HG03025 (cell line): ENCODE results near the gene USP26.
"Not testable (repeated sequence)": the region's sequence is repeated elsewhere in the genome, so short reads cannot be mapped to it uniquely, and the experiment has no call there.

Experiments
- ATAC-seq: cut with Tn5 transposase; IDR thresholded peaks from one replicate; pipeline ENCODE4 v1.9.1; 2021; ENCODE audit warnings: mild to moderate bottlenecking, moderate library complexity; ENCODE audit not compliant: unreplicated experiment, low FRiP score

USP26 gene

GRCh38 chrX:133044145-133044786, 52.6 kb downstream of the USP26 start:
- not testable (repeated sequence) for ATAC-seq

DNA sequence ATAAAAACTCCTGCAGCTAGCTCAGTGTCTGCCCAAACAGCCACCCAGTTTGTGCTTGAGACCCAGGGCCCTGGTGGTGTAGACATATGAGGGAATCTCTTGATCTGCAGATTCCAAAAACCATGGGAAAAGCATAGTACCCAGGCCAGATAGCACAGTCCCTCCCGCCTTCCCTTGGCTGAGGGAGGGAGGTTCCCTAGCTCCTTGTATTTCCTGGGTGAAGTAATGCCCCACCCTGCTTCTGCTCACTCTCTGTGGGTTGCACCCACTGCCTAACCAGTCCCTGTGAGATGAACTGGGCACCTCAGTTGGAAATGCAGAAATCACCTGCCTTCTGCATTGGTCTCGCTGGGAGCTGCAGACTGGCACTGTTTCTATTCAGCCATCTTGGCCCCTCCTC, 54.6 kb downstream of the USP26 start:
- ATAC-seq = no peak

DNA sequence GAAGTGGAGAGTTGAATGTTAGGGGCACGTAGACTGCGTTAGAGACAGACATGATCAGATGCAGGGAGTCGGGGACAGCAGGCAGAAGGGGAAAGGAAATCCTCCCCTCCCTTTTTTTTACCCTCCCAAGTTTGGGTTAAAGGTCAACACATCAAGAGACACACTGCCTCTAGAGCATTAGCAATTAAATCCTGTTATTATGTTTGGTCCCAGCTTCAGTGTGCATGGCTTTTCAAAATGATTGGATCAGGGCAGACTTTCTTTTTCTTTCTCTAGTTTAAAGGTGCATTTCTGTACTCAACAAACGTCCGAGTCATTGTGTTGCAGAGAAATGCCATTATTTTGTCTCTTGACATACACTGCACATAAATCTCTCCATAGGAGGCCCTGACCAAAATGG, 63.9 kb downstream of the USP26 start:
- ATAC-seq = no peak

DNA sequence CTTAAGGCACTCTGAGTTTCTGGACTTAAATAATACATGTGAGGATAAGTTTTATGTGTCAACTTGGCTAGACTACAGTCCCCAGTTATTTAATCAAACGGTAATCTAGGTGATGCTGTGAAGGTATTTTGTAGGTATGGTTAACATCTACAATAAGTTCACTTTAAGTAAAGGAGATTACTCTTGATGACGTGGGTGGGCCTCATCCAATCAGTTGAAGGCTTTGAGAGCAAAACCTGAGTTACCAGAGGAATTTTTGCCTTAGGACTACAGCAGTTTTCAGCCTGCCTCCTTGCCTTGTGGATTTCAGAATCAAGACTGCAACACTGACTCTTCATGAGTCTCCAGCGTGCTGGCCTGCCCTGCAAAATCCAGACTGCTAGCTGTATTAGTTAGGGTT, 78.7 kb downstream of the USP26 start:
- ATAC-seq = no peak

DNA sequence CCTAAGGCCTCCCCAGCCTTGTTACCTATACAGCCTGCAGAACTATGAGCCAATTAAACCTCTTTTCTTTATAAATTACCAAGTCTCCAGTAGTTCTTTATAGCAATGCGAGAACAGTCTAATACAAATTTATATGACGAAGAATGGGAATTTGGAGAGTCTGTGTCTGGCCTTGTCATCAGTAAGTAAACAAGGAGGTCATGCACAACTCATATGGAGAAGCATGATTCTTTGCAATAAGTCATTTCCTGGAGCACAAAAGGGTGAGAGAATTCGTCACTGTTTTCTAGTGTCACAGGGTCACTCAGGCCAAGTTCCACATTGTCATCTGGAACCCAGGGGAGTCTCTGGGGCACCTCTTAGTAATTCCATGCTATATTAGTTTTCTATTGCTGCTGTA, 89.5 kb downstream of the USP26 start:
- ATAC-seq = no peak

DNA sequence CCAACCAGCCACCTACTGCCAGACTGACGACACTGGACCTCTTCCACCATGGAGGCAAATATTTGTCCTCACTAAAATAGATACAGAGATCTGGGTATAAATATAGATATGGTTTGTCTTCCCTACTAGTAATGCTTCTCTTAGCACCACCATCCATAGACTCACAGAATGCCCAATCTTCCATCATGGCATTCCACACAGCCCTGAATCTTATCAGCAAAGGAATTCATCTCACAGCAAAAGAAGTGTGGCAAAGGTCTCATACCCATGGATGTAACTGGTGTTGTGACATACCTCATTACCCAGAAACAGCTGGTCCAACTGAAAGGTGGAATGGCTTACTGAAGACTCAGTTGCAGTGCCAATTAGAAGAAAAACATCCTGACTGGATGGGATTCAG, 91.3 kb downstream of the USP26 start:
- ATAC-seq = no peak

GRCh38 chrX:133005042-133005441, 91.9 kb downstream of the USP26 start:
- ATAC-seq = no peak

DNA sequence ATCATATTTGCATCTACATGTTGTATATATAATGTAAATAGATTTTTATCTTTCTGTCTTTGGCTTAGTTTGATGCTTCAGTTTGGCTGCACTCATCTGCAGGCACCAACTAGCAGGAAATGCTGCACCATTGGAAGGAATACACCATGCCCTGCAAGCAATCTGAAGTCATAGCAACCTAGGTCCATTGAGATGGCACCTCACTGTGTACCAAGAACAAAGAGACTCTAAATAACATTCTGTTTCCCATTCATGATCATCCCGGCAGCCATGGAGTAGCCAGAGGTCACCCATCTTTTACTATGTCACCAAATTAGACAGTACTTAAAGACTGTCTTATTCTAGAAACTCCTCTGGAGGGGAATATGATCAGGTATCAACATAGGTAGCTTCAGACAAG, 97.7 kb downstream of the USP26 start:
- no peak for ATAC-seq

DNA sequence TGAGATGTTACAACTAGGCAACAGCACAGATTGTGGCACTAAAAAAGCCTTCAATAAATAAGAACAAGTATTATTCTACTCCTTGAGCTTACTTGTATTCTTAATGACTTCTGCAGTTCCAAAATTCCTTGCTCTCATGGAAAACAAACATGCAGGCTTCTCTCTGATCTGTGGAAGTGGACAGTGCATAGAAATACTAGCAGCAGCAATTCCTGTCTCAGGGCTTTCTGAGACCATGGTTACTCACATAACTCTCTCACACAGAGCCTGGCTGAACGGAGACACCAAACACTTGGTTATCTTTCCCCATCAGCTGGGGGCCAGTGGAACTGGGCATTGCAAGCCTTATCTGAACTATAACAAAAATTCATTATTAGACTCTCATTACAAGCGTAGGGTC, 106.1 kb downstream of the USP26 start:
- no peak for ATAC-seq

- ATAC-seq = no peak
These were observed 110.4 kb downstream of the USP26 start for GRCh38 chrX:132986556-132986955.

DNA sequence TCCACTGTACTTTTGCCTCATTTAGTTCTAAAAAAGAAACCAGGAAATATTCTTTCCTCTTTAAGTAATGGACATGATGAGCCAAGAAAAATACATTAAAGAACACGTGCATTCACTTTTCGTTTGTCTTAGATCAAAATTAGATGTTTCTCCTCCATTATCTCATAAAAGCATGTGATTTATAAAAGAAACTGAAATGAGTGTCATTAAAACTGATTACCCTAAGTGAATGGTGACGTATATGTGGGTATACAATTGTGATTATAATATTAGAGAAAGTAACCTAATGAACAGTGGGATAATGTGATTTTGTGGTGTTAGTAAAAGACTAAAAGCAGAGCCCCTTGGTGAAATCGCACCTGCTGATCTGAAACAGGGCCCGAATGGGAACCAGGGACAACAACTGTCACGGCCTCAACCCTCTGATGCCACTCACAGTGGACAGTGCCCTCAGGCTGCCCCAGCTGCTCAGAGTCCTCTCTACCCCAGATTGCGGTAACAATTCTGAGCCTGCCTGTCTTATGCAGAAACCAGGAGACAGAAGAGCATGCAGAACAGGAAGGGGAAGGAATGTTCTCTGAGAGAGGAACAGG, 112.8 kb downstream of the USP26 start:
- ATAC-seq = no peak

- ATAC-seq = no peak
These were observed 113.4 kb downstream of the USP26 start for GRCh38 chrX:132983496-132983895.

DNA sequence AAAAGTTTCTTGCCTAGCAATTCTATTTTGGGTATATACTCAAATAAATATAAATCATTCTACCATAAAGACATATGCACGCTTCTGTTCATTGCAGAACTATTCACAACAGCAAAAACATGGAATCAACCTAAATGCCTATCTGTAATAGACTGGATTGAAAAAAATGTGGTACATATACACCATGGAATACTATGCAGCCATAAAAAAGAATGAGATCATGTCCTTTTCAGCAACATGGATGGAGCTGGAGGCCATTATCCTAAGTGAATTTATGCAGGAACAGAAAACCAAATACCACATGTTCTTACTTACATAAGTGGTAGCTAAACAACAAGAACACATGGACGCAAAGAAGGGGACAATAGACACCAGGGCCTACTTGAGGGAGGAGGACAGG, 116.9 kb downstream of the USP26 start:
- not testable (repeated sequence) for ATAC-seq
